Left lung (tissue), 10 donors: Measurements from ENCODE around the gene LRRC3. TPM values are rescaled to one million over a fixed set of nuclear protein-coding genes. Genes with fewer than 3 reads are reported as not detected.
A peak's percentile ranks its signal among the peaks of the same experiment; 100 is the strongest.

ENCODE experiments used
- ATAC-seq: fragments of 200-7000 bp; cut with Tn5 transposase; one replicate; pipeline ENCODE4 v1.9.1; 2020; ENCODE audit warnings: moderate library complexity
- DNase-seq, 4 donors: peaks; one replicate each; pipeline ENCODE4 v3.0.0-alpha.2; 2013 to 2020
- H3K27ac ChIP-seq, 2 donors: fragments of 200-600 bp; sonication (generic) in 1 of 2; one replicate each; pipeline versions ENCODE4 v1.5.0 to v1.8.0; 2020 to 2021
- H3K27me3 ChIP-seq, 2 donors: fragments of 200-600 bp; sonication (generic) in 1 of 2; one replicate each; pipeline versions ENCODE4 v1.5.0 to v1.8.0; 2020 to 2021
- H3K36me3 ChIP-seq, 2 donors: fragments of 200-600 bp; sonication (generic) in 1 of 2; one replicate each; pipeline versions ENCODE4 v1.5.0 to v1.8.0; 2020 to 2021
- H3K4me1 ChIP-seq, 2 donors: fragments of 200-600 bp; one replicate each; pipeline ENCODE4 v1.8.0; 2021
- H3K4me3 ChIP-seq, 2 donors: fragments of 200-600 bp; sonication (generic) in 1 of 2; one replicate each; pipeline versions ENCODE4 v1.5.0 to v1.8.0; 2020 to 2021; ENCODE audit warnings: mild to moderate bottlenecking in 1 of 2
- H3K9me3 ChIP-seq, 2 donors: fragments of 200-600 bp; sonication (generic) in 1 of 2; one replicate each; pipeline versions ENCODE4 v1.5.0 to v1.8.0; 2020 to 2021
- intact Hi-C, 2 donors: fragments of 100-400 bp; cut with DNase I; formaldehyde crosslinking; loops; one replicate each; pipeline versions ENCODE4 v1.11.2 to v1.14.2; 2022
- polyA plus RNA-seq, 6 donors: library from polyadenylated mRNA; unstranded; fragments of 120-200 nt; gene quantifications; one replicate each; pipeline ENCODE4 v1.2.1, GENCODE V29; 2013; ENCODE audit not compliant: insufficient read length in 6 of 6
- total RNA-seq, 2 donors: library from RNA; stranded (reverse); fragmentation: NEBNext Ultra II Directional; extraction: Animal tissue kit (Norgen Biotek cat#: 25700); gene quantifications; one replicate each; pipeline ENCODE4 v1.2.1, GENCODE V29; 2021
- TF ChIP-seq, protein P1 (sequence below), 2 donors: fragments of 200-600 bp; sonication (generic) in 1 of 2; IDR thresholded peaks; one replicate each; pipeline versions ENCODE4 v1.5.0 to v1.8.0; 2021; ENCODE audit warnings: antibody characterized with exemption in 2 of 2
- donor health status: DM: no; HTN: yes; CAD: no.
- donor health status: DM: no; HTN: no; CAD: no.

The LRRC3 gene
- total and polyA plus RNA-seq, 8 donors, result 2.4 to 7.0 (median 6.0) TPM

GRCh38 chr21:44485796-44486195 lies 30.5 kb downstream of the LRRC3 start:
- no peaks in the 10 kb centered on the region for H3K27me3 ChIP-seq
- no peaks in the 10 kb centered on the region for H3K4me1 ChIP-seq
- H3K36me3 ChIP-seq, result no peaks in the 10 kb centered on the region
- peak overlapping the region in 1 of 2 donors; percentile 50 for H3K27ac ChIP-seq
- ATAC-seq (peak; percentile 74), DNase-seq (no peak)
- H3K4me3 ChIP-seq, result peak overlapping the region; percentile 21
- peaks cover 0 to 4% of the 10 kb centered on the region in 2 donors for H3K9me3 ChIP-seq
- TF ChIP-seq, protein P1, sequence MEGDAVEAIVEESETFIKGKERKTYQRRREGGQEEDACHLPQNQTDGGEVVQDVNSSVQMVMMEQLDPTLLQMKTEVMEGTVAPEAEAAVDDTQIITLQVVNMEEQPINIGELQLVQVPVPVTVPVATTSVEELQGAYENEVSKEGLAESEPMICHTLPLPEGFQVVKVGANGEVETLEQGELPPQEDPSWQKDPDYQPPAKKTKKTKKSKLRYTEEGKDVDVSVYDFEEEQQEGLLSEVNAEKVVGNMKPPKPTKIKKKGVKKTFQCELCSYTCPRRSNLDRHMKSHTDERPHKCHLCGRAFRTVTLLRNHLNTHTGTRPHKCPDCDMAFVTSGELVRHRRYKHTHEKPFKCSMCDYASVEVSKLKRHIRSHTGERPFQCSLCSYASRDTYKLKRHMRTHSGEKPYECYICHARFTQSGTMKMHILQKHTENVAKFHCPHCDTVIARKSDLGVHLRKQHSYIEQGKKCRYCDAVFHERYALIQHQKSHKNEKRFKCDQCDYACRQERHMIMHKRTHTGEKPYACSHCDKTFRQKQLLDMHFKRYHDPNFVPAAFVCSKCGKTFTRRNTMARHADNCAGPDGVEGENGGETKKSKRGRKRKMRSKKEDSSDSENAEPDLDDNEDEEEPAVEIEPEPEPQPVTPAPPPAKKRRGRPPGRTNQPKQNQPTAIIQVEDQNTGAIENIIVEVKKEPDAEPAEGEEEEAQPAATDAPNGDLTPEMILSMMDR (IDR thresholded peaks at IDR 0.05), result no peak
- intact Hi-C loops, result no loop called here

GRCh38 chr21:44486302-44486701 lies 31.0 kb downstream of the LRRC3 start:
- ATAC-seq (peak; percentile 65), DNase-seq (no peak)
- Histone ChIP-seq H3K27ac (no peak overlapping the region), H3K4me1 (no peaks in the 10 kb centered on the region), H3K27me3 (no peaks in the 10 kb centered on the region), H3K4me3 (peak overlapping the region; percentile 21), H3K9me3 (peaks cover 0 to 4% of the 10 kb centered on the region in 2 donors), H3K36me3 (no peaks in the 10 kb centered on the region)
- TF ChIP-seq, protein P1 (IDR thresholded peaks at IDR 0.05), result no peak
- intact Hi-C loops, result no loop called here

GRCh38 chr21:44487831-44488230 lies 32.5 kb downstream of the LRRC3 start:
- H3K27ac ChIP-seq, result no peak overlapping the region
- peaks cover 0 to 14% of the 10 kb centered on the region in 2 donors for H3K9me3 ChIP-seq
- H3K36me3 ChIP-seq, result no peaks in the 10 kb centered on the region
- no peak overlapping the region for H3K4me3 ChIP-seq
- ATAC-seq, result no peak
- no peak for DNase-seq
- TF ChIP-seq, protein P1 (IDR thresholded peaks at IDR 0.05), result peak; percentile 20 to 25
- intact Hi-C loops, result no loop called here
- no peaks in the 10 kb centered on the region for H3K27me3 ChIP-seq
- no peaks in the 10 kb centered on the region for H3K4me1 ChIP-seq

DNA sequence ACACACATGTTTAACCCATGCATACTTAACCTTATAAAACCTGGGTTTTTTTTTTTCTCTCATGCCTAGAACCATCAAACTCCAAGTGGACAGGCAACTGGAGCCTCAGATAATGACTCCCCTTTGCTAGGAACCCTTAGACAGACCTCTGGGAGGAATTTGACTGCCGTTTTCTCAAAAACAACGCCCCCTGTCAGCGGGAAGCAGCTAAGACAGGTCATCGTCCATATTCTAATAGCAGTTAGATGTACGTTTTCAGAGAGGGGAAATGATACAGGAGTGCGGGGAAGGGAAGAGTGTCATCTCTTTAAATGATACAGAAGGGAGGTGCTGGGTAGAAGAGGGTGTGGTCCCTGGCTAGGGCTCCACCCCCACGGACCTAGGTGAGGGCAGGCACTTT lies 34.7 kb downstream of the LRRC3 start:
- H3K4me1 ChIP-seq, result no peaks in the 10 kb centered on the region
- ATAC-seq (no peak), DNase-seq (no peak)
- H3K4me3 ChIP-seq, result no peak overlapping the region
- H3K27ac ChIP-seq, result no peak overlapping the region
- intact Hi-C loops, result no loop called here
- H3K36me3 ChIP-seq, result no peaks in the 10 kb centered on the region
- H3K27me3 ChIP-seq, result no peaks in the 10 kb centered on the region
- peaks cover 0 to 23% of the 10 kb centered on the region in 2 donors for H3K9me3 ChIP-seq
- TF ChIP-seq, protein P1 (IDR thresholded peaks at IDR 0.05), result no peak

- Histone ChIP-seq H3K4me3 (no peak overlapping the region), H3K27me3 (no peaks in the 10 kb centered on the region), H3K9me3 (peaks cover 0 to 23% of the 10 kb centered on the region in 2 donors), H3K4me1 (no peaks in the 10 kb centered on the region), H3K27ac (no peak overlapping the region), H3K36me3 (no peaks in the 10 kb centered on the region)
- DNase-seq (no peak), ATAC-seq (no peak)
- TF ChIP-seq, protein P1 (IDR thresholded peaks at IDR 0.05), result no peak
- intact Hi-C loops, result no loop called here
Observed at GRCh38 chr21:44490405-44490804, 35.1 kb downstream of the LRRC3 start.
